ENCODE results near the gene SYT7. TPM values are rescaled to one million over a fixed set of nuclear protein-coding genes. Genes with fewer than 3 reads are reported as not detected.
A peak's percentile ranks its signal among the peaks of the same experiment; 100 is the strongest.

SYT7 gene
- total RNA-seq, 1 donor from 2014 or later, result 1.8 TPM

DNA sequence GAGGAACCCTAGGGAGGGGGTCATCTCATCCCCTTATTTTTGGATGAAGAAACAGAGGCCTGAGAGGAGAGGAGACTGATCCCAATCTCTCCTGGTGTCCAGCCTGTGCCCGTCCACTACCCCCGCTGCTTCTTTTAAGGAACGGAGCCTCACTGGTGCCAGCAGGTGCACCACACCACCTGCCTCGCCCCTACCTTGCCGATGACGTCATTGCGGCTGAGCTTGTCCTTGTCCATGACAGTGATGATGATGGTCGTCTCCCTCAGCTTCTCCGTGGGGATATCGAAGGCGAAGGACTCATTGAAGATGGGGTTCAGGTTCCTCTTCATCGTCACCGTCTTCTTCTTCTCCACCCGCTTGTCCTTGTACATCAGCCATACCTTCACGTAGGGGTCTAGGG is 58.0 kb downstream of the SYT7 start:
- no peaks in the 10 kb centered on the region for H3K9me3 ChIP-seq
- H3K27ac ChIP-seq, result no peak overlapping the region
- TF ChIP-seq, protein P1, sequence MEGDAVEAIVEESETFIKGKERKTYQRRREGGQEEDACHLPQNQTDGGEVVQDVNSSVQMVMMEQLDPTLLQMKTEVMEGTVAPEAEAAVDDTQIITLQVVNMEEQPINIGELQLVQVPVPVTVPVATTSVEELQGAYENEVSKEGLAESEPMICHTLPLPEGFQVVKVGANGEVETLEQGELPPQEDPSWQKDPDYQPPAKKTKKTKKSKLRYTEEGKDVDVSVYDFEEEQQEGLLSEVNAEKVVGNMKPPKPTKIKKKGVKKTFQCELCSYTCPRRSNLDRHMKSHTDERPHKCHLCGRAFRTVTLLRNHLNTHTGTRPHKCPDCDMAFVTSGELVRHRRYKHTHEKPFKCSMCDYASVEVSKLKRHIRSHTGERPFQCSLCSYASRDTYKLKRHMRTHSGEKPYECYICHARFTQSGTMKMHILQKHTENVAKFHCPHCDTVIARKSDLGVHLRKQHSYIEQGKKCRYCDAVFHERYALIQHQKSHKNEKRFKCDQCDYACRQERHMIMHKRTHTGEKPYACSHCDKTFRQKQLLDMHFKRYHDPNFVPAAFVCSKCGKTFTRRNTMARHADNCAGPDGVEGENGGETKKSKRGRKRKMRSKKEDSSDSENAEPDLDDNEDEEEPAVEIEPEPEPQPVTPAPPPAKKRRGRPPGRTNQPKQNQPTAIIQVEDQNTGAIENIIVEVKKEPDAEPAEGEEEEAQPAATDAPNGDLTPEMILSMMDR (IDR thresholded peaks at IDR 0.05), result no peak
- DNase-seq (ENCODE audit: low spot score in 2 of 2), result no peak
- no peaks in the 10 kb centered on the region for H3K4me1 ChIP-seq
- intact Hi-C loops (cut with DNase I), result no loop called here
- H3K27me3 ChIP-seq, result no peaks in the 10 kb centered on the region
- no peaks in the 10 kb centered on the region for H3K36me3 ChIP-seq
- no peak overlapping the region for H3K4me3 ChIP-seq

DNA sequence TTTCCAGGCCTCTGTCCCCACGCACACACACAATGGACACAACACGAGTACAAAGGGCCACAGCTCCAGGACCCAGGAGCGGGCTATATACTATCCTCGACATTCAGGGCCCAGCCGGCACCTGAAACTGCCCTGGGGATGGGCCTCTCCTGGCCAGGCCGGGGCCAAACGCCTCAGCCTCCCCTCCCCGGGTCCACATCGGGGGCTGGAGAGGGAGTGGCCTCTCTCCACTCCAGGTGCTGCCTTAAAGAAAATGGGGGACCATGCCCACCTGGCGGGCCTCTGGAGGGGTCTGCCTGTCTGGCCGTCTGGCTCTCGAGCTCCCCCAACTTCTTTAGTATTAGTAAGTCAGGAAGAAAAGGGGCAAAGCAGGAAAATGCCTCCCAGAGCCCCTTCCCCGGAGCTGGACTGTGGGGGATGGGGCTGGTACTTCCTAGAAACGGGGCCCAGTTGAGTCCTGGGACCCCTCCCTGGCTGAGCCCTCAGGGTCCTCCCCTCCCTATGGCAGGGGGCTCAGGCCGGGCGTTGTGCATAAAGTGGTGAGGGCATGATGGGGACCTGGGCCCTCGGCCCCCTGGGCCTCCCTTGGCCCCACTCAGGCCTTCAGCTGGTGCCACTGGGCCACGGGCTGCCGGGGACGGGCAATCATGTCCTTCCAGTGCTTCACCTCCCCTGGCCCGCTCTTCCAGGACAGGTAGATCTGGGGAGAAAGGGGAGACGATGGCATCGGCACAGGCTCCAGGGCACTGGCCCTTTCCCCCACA is 62.7 kb downstream of the SYT7 start:
- H3K36me3 ChIP-seq, result no peaks in the 10 kb centered on the region
- TF ChIP-seq, protein P1 (IDR thresholded peaks at IDR 0.05), result no peak
- no peak overlapping the region for H3K27ac ChIP-seq
- no peak overlapping the region for H3K4me3 ChIP-seq
- intact Hi-C loops (cut with DNase I), result no loop called here
- H3K4me1 ChIP-seq, result no peaks in the 10 kb centered on the region
- H3K9me3 ChIP-seq, result no peaks in the 10 kb centered on the region
- no peak for DNase-seq (ENCODE audit: low spot score in 2 of 2)
- H3K27me3 ChIP-seq, result peaks cover 3% of the 10 kb centered on the region

- Histone ChIP-seq H3K4me3 (peak overlapping the region in 1 of 2 donors; percentile 11), H3K27me3 (peaks cover 3% of the 10 kb centered on the region), H3K36me3 (no peaks in the 10 kb centered on the region), H3K9me3 (no peaks in the 10 kb centered on the region), H3K4me1 (no peaks in the 10 kb centered on the region), H3K27ac (no peak overlapping the region)
- TF ChIP-seq, protein P1 (IDR thresholded peaks at IDR 0.05), result peak; percentile 92 to 99 (median 98)
- intact Hi-C loops (cut with DNase I), result loop anchor here (1.0 kb wide), 2 partner anchors 39 to 71 kb away; no protein-coding TSS in a partner anchor
- DNase-seq (ENCODE audit: low spot score in 2 of 2), result peak in 1 of 2 donors; percentile 72
Observed at GRCh38 chr11:61516675-61517572, 64.0 kb downstream of the SYT7 start.

GRCh38 chr11:61516191-61516590 is 64.7 kb downstream of the SYT7 start:
- Histone ChIP-seq H3K27ac (no peak overlapping the region), H3K4me1 (no peaks in the 10 kb centered on the region), H3K27me3 (peaks cover 3% of the 10 kb centered on the region), H3K36me3 (no peaks in the 10 kb centered on the region), H3K9me3 (no peaks in the 10 kb centered on the region), H3K4me3 (no peak overlapping the region)
- TF ChIP-seq, protein P1 (IDR thresholded peaks at IDR 0.05), result no peak
- intact Hi-C loops (cut with DNase I), result loop anchor here (1.0 kb wide), 1 partner anchor 38 kb away; no protein-coding TSS in a partner anchor
- no peak for DNase-seq (ENCODE audit: low spot score in 2 of 2)

GRCh38 chr11:61515686-61516085 is 65.2 kb downstream of the SYT7 start:
- Histone ChIP-seq H3K4me1 (no peaks in the 10 kb centered on the region), H3K4me3 (no peak overlapping the region), H3K9me3 (no peaks in the 10 kb centered on the region), H3K27me3 (peaks cover 3% of the 10 kb centered on the region), H3K36me3 (no peaks in the 10 kb centered on the region), H3K27ac (no peak overlapping the region)
- intact Hi-C loops (cut with DNase I), result loop anchor here (1.0 kb wide), 1 partner anchor 37 kb away; no protein-coding TSS in a partner anchor
- DNase-seq (ENCODE audit: low spot score in 2 of 2), result no peak
- TF ChIP-seq, protein P1 (IDR thresholded peaks at IDR 0.05), result no peak

Data from ascending aorta (tissue), 2 donors.